ENCODE results near the gene TP53I11. TPM values are rescaled to one million over a fixed set of nuclear protein-coding genes. Genes with fewer than 3 reads are reported as not detected.

The TP53I11 gene
- polyA plus RNA-seq, 2 donors = 10.3 to 37.2 TPM

DNA sequence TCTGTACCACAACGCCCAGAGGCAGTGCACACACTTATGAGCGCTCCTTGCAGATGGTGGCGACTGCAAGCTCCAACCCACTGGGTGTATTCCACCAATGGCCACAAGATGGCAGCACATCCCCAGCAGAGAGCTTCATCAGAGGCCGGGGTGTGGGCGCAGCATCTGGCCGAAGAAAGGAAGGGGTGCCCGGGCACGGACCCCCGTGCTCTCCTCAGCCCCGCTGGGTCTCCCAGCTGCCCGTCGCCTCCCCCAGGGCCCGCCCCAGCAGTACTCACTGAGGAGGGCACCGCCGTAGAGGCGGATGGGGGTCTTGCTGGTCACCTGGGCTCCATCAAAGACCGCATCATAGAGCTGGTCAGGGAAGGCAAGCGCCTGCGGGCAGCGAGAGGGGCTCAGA, 14.2 kb downstream of the TP53I11 start:
- no peaks in the 10 kb centered on the region for H3K27me3 ChIP-seq (ENCODE audit: control insufficient read depth in 1 of 2, insufficient read depth in 2 of 2, low read length in 2 of 2)
- no peaks in the 10 kb centered on the region for H3K4me1 ChIP-seq (ENCODE audit: control insufficient read depth in 2 of 2, insufficient read depth in 2 of 2, low read length in 1 of 2)
- H3K4me3 ChIP-seq (ENCODE audit: low read depth in 1 of 2, low read length in 2 of 2) = no peak overlapping the region
- 26 to 31% methylated on average over 18 to 20 of the region's 20 CpGs for WGBS, 2 donors
- H3K9me3 ChIP-seq (ENCODE audit: control insufficient read depth in 2 of 2, insufficient read depth in 1 of 2, low read depth in 1 of 2, low read length in 1 of 2) = no peaks in the 10 kb centered on the region
- H3K27ac ChIP-seq (ENCODE audit: low read depth in 2 of 2, low read length in 1 of 2) = no peak overlapping the region
- H3K36me3 ChIP-seq (ENCODE audit: control insufficient read depth in 2 of 2, insufficient read depth in 2 of 2, low read length in 1 of 2) = peaks cover 0 to 13% of the 10 kb centered on the region in 2 donors

DNA sequence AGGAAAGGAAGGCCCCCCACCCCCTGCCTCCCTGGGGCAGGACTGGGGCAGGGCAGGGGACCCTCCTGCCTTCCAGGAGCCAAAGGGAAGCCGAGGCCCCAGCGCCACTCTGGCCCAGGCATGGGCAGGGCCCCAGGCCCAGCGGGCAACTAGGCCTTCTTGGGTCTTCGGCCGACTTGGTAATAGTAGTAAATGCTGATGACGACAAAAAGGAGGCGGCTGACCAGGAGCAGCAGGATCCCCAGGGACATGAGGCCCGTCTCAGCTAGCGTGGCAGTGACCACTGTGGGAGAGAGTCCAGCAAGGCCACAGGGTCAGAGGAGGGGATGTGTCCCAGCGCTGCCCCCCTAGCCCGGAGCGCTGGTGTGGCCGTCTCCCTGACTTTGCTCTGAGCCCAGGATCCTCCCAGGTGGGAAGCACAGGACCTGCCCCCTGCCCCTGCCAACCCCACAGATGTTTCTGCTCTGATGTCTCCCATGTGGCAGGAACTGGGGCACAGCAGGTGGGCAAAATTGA, 15.9 kb downstream of the TP53I11 start:
- WGBS, 2 donors = 89 to 94% methylated on average over 13 of the region's 13 CpGs

DNA sequence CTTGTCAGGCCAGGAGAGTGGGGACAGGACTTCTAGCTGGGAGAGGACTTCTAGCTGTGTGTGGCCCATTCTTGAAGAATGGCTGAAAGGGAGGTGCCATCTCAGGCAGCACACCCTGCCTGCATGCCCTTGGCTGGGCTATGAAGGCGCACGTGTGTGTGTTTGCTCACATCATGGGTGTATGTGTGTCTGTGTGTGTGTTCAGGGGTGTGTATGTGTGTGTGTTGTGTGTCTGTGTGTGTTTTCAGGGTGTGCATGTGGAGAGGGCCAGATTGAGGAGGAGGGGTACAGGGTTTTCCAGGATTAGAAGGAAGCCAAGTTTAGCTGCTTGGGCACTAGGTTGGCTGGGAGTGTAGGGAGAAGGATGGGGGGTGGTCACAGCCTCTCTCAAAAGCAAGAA, 16.6 kb downstream of the TP53I11 start:
- 82 to 95% methylated on average over 2 of the region's 2 CpGs for WGBS, 2 donors
- H3K9me3 ChIP-seq (ENCODE audit: control insufficient read depth in 2 of 2, insufficient read depth in 1 of 2, low read depth in 1 of 2, low read length in 1 of 2) = no peaks in the 10 kb centered on the region
- no peak overlapping the region for H3K27ac ChIP-seq (ENCODE audit: low read depth in 2 of 2, low read length in 1 of 2)
- no peaks in the 10 kb centered on the region for H3K4me1 ChIP-seq (ENCODE audit: control insufficient read depth in 2 of 2, insufficient read depth in 2 of 2, low read length in 1 of 2)
- peaks cover 0 to 13% of the 10 kb centered on the region in 2 donors for H3K36me3 ChIP-seq (ENCODE audit: control insufficient read depth in 2 of 2, insufficient read depth in 2 of 2, low read length in 1 of 2)
- no peaks in the 10 kb centered on the region for H3K27me3 ChIP-seq (ENCODE audit: control insufficient read depth in 1 of 2, insufficient read depth in 2 of 2, low read length in 2 of 2)
- no peak overlapping the region for H3K4me3 ChIP-seq (ENCODE audit: low read depth in 1 of 2, low read length in 2 of 2)

More for the DNA sequence above, 15.9 kb downstream of the TP53I11 start:
- Histone ChIP-seq H3K27me3 (ENCODE audit: control insufficient read depth in 1 of 2, insufficient read depth in 2 of 2, low read length in 2 of 2) (no peaks in the 10 kb centered on the region), H3K27ac (ENCODE audit: low read depth in 2 of 2, low read length in 1 of 2) (no peak overlapping the region), H3K4me1 (ENCODE audit: control insufficient read depth in 2 of 2, insufficient read depth in 2 of 2, low read length in 1 of 2) (no peaks in the 10 kb centered on the region), H3K9me3 (ENCODE audit: control insufficient read depth in 2 of 2, insufficient read depth in 1 of 2, low read depth in 1 of 2, low read length in 1 of 2) (no peaks in the 10 kb centered on the region), H3K36me3 (ENCODE audit: control insufficient read depth in 2 of 2, insufficient read depth in 2 of 2, low read length in 1 of 2) (peaks cover 0 to 13% of the 10 kb centered on the region in 2 donors), H3K4me3 (ENCODE audit: low read depth in 1 of 2, low read length in 2 of 2) (no peak overlapping the region)

DNA sequence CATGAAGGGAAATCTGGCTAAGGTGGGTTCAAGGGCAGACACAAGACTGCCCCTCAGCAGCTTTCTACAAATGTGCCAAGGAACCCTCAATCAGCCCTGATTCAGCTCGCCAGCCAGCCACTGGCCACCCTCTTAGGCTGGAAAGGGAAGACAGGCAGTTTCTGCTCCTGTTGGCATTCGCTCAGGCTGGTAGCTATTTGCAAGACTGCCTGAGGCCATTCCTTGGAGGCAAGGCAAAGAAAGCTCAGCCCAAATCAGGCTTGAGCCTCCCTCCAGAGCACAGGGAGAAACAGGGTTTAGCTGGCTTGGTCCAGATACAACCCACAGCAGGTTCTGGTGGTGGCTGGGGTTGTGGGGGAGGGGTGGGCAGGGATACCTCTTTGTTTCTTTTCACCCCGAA, 19.2 kb downstream of the TP53I11 start:
- 73 to 76% methylated on average over 3 of the region's 3 CpGs for WGBS, 2 donors
- H3K36me3 ChIP-seq (ENCODE audit: control insufficient read depth in 2 of 2, insufficient read depth in 2 of 2, low read length in 1 of 2) = peaks cover 0 to 11% of the 10 kb centered on the region in 2 donors
- no peaks in the 10 kb centered on the region for H3K9me3 ChIP-seq (ENCODE audit: control insufficient read depth in 2 of 2, insufficient read depth in 1 of 2, low read depth in 1 of 2, low read length in 1 of 2)
- H3K4me3 ChIP-seq (ENCODE audit: low read depth in 1 of 2, low read length in 2 of 2) = no peak overlapping the region
- H3K27me3 ChIP-seq (ENCODE audit: control insufficient read depth in 1 of 2, insufficient read depth in 2 of 2, low read length in 2 of 2) = no peaks in the 10 kb centered on the region
- no peak overlapping the region for H3K27ac ChIP-seq (ENCODE audit: low read depth in 2 of 2, low read length in 1 of 2)
- H3K4me1 ChIP-seq (ENCODE audit: control insufficient read depth in 2 of 2, insufficient read depth in 2 of 2, low read length in 1 of 2) = no peaks in the 10 kb centered on the region

DNA sequence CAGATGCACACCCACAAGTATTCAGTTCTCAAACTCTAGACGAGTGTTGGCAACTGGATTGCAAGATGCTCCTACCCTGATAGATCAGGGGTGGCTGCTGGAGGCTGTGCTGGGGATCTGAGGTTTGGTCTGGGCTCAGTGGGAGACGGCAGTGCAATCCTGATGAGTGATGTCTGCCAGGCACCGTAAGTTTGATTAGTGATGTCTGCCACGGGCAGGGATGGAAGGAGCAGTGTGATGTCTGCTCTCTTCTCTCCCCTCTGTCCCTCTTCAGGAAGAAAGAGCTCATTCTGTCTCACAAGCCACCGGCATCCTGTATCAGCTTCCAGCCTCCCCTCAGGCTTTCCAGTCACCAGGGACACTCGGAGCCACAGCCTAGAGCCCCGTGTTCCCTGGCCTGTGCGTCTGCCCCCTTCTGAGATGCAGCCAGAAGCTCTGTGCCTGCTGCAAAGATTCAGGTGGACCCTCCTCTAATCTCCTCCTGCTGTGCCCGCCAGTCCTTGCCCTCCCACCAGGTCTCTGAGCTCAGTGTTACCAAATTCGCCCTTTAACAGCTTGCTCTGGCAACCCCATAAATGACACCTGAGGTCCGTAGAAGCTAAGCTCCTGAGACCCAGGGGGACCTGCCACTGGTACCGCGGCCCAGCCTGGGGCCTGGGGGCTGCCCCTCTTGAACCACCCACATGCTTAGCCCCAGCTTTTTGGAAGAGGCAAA, 19.9 kb downstream of the TP53I11 start:
- H3K27me3 ChIP-seq (ENCODE audit: control insufficient read depth in 1 of 2, insufficient read depth in 2 of 2, low read length in 2 of 2) = no peaks in the 10 kb centered on the region
- 60 to 75% methylated on average over 13 of the region's 13 CpGs for WGBS, 2 donors
- H3K4me1 ChIP-seq (ENCODE audit: control insufficient read depth in 2 of 2, insufficient read depth in 2 of 2, low read length in 1 of 2) = no peaks in the 10 kb centered on the region
- H3K36me3 ChIP-seq (ENCODE audit: control insufficient read depth in 2 of 2, insufficient read depth in 2 of 2, low read length in 1 of 2) = peaks cover 0 to 10% of the 10 kb centered on the region in 2 donors
- no peak overlapping the region for H3K4me3 ChIP-seq (ENCODE audit: low read depth in 1 of 2, low read length in 2 of 2)
- no peak overlapping the region for H3K27ac ChIP-seq (ENCODE audit: low read depth in 2 of 2, low read length in 1 of 2)
- H3K9me3 ChIP-seq (ENCODE audit: control insufficient read depth in 2 of 2, insufficient read depth in 1 of 2, low read depth in 1 of 2, low read length in 1 of 2) = no peaks in the 10 kb centered on the region

DNA sequence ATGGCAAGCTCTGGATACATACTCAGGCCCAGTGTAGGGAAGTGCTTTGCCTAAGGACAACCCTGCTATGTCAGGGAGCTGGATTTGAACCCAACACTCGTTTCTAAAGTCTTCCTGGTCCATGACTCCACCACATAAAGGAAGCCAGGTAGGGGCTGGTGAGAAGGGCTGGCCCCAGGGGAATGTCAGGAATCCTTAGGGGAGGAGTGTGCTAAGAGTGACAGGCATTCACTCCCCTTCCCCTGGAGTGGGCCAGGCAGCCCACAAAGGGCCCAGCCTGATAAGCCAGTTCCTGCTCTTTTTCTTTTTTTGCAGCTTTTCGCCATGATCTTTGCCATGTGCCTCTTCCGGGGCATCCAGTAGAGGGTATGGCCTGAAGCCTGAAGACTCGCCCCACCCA, 21.9 kb downstream of the TP53I11 start:
- WGBS, 2 donors = 54 to 63% methylated on average over 4 of the region's 4 CpGs
- Histone ChIP-seq H3K27me3 (ENCODE audit: control insufficient read depth in 1 of 2, insufficient read depth in 2 of 2, low read length in 2 of 2) (no peaks in the 10 kb centered on the region), H3K36me3 (ENCODE audit: control insufficient read depth in 2 of 2, insufficient read depth in 2 of 2, low read length in 1 of 2) (peaks cover 0 to 4% of the 10 kb centered on the region in 2 donors), H3K4me1 (ENCODE audit: control insufficient read depth in 2 of 2, insufficient read depth in 2 of 2, low read length in 1 of 2) (no peaks in the 10 kb centered on the region), H3K27ac (ENCODE audit: low read depth in 2 of 2, low read length in 1 of 2) (no peak overlapping the region), H3K4me3 (ENCODE audit: low read depth in 1 of 2, low read length in 2 of 2) (no peak overlapping the region), H3K9me3 (ENCODE audit: control insufficient read depth in 2 of 2, insufficient read depth in 1 of 2, low read depth in 1 of 2, low read length in 1 of 2) (no peaks in the 10 kb centered on the region)

DNA sequence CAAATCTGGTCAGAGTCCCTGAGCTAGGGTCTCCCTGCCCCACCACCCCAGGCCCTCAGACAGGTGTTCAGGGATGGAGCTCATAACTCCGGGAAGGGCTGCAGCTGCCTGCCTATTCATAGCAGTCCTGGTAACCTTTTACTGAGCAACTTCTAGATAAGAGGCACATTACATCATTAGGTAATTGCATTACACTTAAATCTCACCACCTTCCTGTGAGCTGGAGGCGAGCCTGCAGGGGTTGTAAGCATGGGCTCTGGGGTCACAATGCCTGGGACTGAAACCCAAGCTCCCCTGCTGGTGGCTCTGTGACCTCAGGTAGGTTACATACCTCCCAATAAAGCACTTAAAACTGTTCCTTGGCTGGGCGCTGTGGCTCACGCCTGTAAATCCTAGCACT, 22.5 kb downstream of the TP53I11 start:
- 81 to 83% methylated on average over 4 of the region's 4 CpGs for WGBS, 2 donors
- Histone ChIP-seq H3K4me1 (ENCODE audit: control insufficient read depth in 2 of 2, insufficient read depth in 2 of 2, low read length in 1 of 2) (no peaks in the 10 kb centered on the region), H3K4me3 (ENCODE audit: low read depth in 1 of 2, low read length in 2 of 2) (no peak overlapping the region), H3K27me3 (ENCODE audit: control insufficient read depth in 1 of 2, insufficient read depth in 2 of 2, low read length in 2 of 2) (no peaks in the 10 kb centered on the region), H3K9me3 (ENCODE audit: control insufficient read depth in 2 of 2, insufficient read depth in 1 of 2, low read depth in 1 of 2, low read length in 1 of 2) (no peaks in the 10 kb centered on the region), H3K27ac (ENCODE audit: low read depth in 2 of 2, low read length in 1 of 2) (no peak overlapping the region), H3K36me3 (ENCODE audit: control insufficient read depth in 2 of 2, insufficient read depth in 2 of 2, low read length in 1 of 2) (no peaks in the 10 kb centered on the region)

DNA sequence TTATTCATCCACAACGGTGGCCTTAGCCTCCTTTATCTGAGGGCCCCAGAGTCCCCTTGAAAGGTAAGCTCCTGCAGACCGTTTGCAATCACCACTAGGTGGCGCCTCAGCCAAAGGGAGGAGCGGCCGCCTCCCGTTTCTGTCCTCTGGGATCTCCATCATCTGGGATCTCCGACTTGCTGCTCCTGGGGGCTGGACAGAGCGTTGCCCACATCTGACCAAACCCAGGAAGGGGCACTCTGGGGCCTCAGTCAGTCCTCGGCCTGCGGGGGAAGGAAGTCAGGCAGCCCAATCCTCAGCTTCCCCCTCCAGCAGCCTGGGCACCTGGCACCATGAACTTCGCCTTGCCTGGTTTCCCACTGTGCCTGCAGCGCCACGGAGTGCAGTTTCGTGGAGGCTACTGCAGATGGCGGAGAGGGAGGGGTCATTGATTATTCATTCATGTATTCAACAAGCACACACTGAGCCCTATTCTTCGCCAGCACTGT, 23.5 kb downstream of the TP53I11 start:
- 16 to 22% methylated on average over 16 of the region's 16 CpGs for WGBS, 2 donors
- no peak overlapping the region for H3K4me3 ChIP-seq (ENCODE audit: low read depth in 1 of 2, low read length in 2 of 2)
- no peaks in the 10 kb centered on the region for H3K27me3 ChIP-seq (ENCODE audit: control insufficient read depth in 1 of 2, insufficient read depth in 2 of 2, low read length in 2 of 2)
- no peak overlapping the region for H3K27ac ChIP-seq (ENCODE audit: low read depth in 2 of 2, low read length in 1 of 2)
- no peaks in the 10 kb centered on the region for H3K9me3 ChIP-seq (ENCODE audit: control insufficient read depth in 2 of 2, insufficient read depth in 1 of 2, low read depth in 1 of 2, low read length in 1 of 2)
- no peaks in the 10 kb centered on the region for H3K4me1 ChIP-seq (ENCODE audit: control insufficient read depth in 2 of 2, insufficient read depth in 2 of 2, low read length in 1 of 2)
- no peaks in the 10 kb centered on the region for H3K36me3 ChIP-seq (ENCODE audit: control insufficient read depth in 2 of 2, insufficient read depth in 2 of 2, low read length in 1 of 2)

DNA sequence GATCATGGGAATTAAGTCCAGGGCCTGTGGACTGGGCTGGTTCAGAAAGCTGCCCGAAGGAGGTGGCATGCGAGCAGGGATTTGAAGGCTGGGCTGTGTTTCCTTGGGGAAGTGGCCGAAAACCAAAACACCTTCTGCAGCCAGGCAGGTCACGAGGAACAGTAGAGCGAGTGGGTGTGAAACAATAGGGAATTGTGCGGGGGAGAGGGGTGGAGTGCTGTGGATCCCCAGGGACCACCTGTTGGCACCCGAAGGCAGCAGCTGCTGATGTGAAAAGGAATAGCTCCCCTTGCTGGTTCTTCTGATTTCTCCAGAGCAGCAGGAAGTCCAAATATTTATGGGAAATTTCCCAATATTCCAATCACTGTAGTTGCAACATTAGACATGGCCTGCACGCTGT, 24.6 kb downstream of the TP53I11 start:
- no peak overlapping the region for H3K27ac ChIP-seq (ENCODE audit: low read depth in 2 of 2, low read length in 1 of 2)
- H3K27me3 ChIP-seq (ENCODE audit: control insufficient read depth in 1 of 2, insufficient read depth in 2 of 2, low read length in 2 of 2) = no peaks in the 10 kb centered on the region
- no peaks in the 10 kb centered on the region for H3K9me3 ChIP-seq (ENCODE audit: control insufficient read depth in 2 of 2, insufficient read depth in 1 of 2, low read depth in 1 of 2, low read length in 1 of 2)
- WGBS, 2 donors = 66 to 76% methylated on average over 8 of the region's 8 CpGs
- H3K36me3 ChIP-seq (ENCODE audit: control insufficient read depth in 2 of 2, insufficient read depth in 2 of 2, low read length in 1 of 2) = no peaks in the 10 kb centered on the region
- no peak overlapping the region for H3K4me3 ChIP-seq (ENCODE audit: low read depth in 1 of 2, low read length in 2 of 2)
- H3K4me1 ChIP-seq (ENCODE audit: control insufficient read depth in 2 of 2, insufficient read depth in 2 of 2, low read length in 1 of 2) = no peaks in the 10 kb centered on the region

DNA sequence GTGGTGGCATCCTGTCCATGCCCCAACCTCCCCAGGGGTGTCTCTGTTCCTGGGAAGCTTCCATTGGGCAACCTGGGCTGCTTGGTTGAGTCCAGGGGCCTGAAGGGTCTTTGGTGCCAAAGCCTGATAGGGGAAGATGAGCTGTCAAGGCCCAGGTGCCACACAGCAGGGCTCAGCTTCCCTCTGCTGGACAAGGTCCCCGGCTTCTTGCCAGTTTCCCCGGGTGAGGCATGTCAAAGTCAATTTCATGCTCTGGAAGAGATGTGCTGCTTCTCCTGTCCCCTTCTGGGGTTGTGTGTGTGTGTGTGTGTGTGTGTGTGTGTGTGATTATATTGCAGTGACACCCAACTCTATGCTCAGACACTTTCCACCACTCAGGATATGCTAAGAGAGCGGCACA, 26.9 kb downstream of the TP53I11 start:
- no peak overlapping the region for H3K27ac ChIP-seq (ENCODE audit: low read depth in 2 of 2, low read length in 1 of 2)
- H3K27me3 ChIP-seq (ENCODE audit: control insufficient read depth in 1 of 2, insufficient read depth in 2 of 2, low read length in 2 of 2) = no peaks in the 10 kb centered on the region
- no peaks in the 10 kb centered on the region for H3K36me3 ChIP-seq (ENCODE audit: control insufficient read depth in 2 of 2, insufficient read depth in 2 of 2, low read length in 1 of 2)
- no peak overlapping the region for H3K4me3 ChIP-seq (ENCODE audit: low read depth in 1 of 2, low read length in 2 of 2)
- H3K4me1 ChIP-seq (ENCODE audit: control insufficient read depth in 2 of 2, insufficient read depth in 2 of 2, low read length in 1 of 2) = no peaks in the 10 kb centered on the region
- WGBS, 2 donors = 74 to 84% methylated on average over 3 of the region's 3 CpGs
- no peaks in the 10 kb centered on the region for H3K9me3 ChIP-seq (ENCODE audit: control insufficient read depth in 2 of 2, insufficient read depth in 1 of 2, low read depth in 1 of 2, low read length in 1 of 2)

Measured in esophagus (tissue), 2 donors.